ENCODE results near the gene PIBF1. TPM values are rescaled to one million over a fixed set of nuclear protein-coding genes. Genes with fewer than 3 reads are reported as not detected.
"Not testable (repeated sequence)": the region's sequence is repeated elsewhere in the genome, so short reads cannot be mapped to it uniquely, and the experiment has no call there.

Gene PIBF1
- total RNA-seq, 2 experiments from 2014 or later = 20.0 to 20.9 TPM

- no peaks in the 10 kb centered on the region for H3K4me1 Mint-ChIP-seq
Observed at GRCh38 chr13:73045031-73045430, 263.1 kb downstream of the PIBF1 start.

GRCh38 chr13:73048615-73049014, 266.7 kb downstream of the PIBF1 start:
- not testable (repeated sequence) for DNase-seq, H3K27ac Mint-ChIP-seq, H3K27me3 Mint-ChIP-seq, H3K4me3 Mint-ChIP-seq, H3K4me1 Mint-ChIP-seq, H3K9me3 Mint-ChIP-seq, H3K36me3 Mint-ChIP-seq

More at GRCh38 chr13:73045031-73045430, 263.1 kb downstream of the PIBF1 start:
- DNase-seq = no peak
- Mint-ChIP-seq H3K4me3 (no peak overlapping the region), H3K36me3 (no peaks in the 10 kb centered on the region), H3K9me3 (no peaks in the 10 kb centered on the region), H3K27me3 (no peaks in the 10 kb centered on the region), H3K27ac (no peak overlapping the region)

- Mint-ChIP-seq H3K4me1 (peaks cover 4% of the 10 kb centered on the region), H3K36me3 (no peaks in the 10 kb centered on the region), H3K27me3 (peaks cover 47% of the 10 kb centered on the region), H3K9me3 (no peaks in the 10 kb centered on the region), H3K4me3 (no peak overlapping the region), H3K27ac (no peak overlapping the region)
- no peak for DNase-seq
Observed at GRCh38 chr13:73054712-73055111, 272.8 kb downstream of the PIBF1 start.

DNA sequence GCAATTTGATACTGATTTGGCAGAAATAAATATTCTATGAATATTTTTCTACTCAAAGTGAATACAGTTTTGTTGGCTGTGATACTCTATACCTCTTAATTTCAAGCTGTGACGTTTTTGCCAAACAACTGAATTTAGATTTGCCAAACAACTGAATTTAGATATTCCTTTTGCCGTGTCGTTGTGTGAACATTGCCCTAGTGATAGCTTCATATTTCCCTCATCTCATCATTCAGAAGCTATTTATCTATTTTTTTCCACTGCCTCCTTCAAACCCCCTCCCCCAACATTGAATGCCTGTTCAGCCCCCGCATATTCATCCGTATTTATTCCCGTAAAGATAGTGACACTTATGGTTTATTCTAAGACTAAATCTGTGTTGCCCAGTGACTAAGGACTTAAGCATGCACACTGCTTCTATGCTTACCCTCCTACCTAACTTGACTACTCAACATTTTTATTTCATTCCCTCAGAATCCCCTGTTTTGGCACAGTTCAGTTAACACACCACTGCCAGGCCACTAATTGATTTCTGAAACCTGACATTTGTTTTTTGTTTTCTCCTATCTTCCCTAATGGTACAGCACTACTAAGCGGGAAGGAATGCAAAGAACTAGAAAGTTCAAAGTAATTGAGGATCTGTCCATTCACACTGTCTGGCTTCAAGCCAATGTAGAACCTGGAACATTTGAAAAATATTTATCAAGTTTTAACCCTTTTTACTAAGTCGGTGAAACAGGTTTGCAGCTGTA, 274.1 kb downstream of the PIBF1 start:
- no peak for DNase-seq
- no peak overlapping the region for H3K27ac Mint-ChIP-seq

DNA sequence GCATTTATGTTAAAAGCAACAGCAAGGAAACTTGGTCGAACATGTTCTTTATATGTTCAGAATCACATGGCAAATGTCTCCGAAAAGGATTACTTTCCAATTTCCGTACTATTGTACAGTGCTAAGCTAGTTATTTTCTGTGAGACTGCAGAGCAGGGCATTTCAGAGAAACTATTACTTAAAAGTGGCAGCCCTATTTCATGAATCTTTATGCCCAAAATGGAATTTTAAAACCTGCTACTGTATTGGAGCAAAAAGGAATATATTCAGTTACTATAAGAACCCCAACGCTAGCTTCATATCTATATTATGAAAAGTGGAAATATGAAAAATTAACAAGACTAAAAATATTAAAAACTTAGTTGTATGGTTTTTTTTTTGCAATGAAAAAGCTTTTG, 274.6 kb downstream of the PIBF1 start:
- DNase-seq = no peak
- Mint-ChIP-seq H3K27me3 (peaks cover 54% of the 10 kb centered on the region), H3K36me3 (no peaks in the 10 kb centered on the region), H3K9me3 (no peaks in the 10 kb centered on the region), H3K4me3 (no peak overlapping the region), H3K27ac (no peak overlapping the region), H3K4me1 (peaks cover 13% of the 10 kb centered on the region)

More for the DNA sequence above, 274.1 kb downstream of the PIBF1 start:
- H3K9me3 Mint-ChIP-seq = no peaks in the 10 kb centered on the region
- H3K27me3 Mint-ChIP-seq = peaks cover 55% of the 10 kb centered on the region
- H3K36me3 Mint-ChIP-seq = no peaks in the 10 kb centered on the region
- H3K4me3 Mint-ChIP-seq = no peak overlapping the region
- peaks cover 13% of the 10 kb centered on the region for H3K4me1 Mint-ChIP-seq

DNA sequence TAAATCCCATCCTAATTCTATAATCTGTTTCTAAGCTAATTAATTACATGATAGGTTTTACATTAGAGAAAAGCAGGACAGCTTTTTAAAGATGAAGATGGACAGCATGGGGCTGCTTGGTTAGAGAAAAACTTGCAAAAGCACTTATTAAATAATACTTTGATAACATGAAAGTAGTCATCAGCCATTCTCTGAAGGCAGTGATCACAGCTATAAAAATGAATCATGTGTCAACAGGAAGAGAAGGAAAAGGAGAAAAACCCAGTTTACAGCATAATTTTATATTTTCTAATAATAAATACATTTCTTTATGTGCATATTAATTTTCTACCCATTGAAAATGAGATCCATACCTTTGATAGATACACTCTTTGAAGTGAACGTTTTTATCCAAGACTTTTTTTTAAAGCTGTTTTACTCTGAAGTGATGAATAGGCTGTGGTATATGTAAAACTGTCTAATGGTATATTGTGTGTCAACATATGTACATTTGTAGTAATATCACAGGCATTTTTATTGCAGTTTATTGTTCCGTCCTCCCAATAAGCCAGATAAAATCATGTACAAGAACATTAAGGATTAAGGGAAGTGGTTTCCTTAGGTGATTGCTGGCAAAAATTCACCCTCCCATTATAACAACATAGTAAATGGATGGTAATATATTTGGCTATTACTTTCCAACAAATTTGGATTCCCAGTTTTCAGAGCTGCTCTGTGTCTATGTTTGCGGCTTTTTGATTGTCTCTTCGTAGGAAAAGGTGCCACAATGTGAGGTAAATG, 275.5 kb downstream of the PIBF1 start:
- DNase-seq = no peak
- Mint-ChIP-seq H3K4me1 (peaks cover 13% of the 10 kb centered on the region), H3K36me3 (peaks cover 2% of the 10 kb centered on the region), H3K27ac (no peak overlapping the region), H3K4me3 (no peak overlapping the region), H3K9me3 (no peaks in the 10 kb centered on the region), H3K27me3 (peaks cover 54% of the 10 kb centered on the region)

- Mint-ChIP-seq H3K27me3 (peaks cover 54% of the 10 kb centered on the region), H3K4me1 (peaks cover 13% of the 10 kb centered on the region), H3K36me3 (peaks cover 2% of the 10 kb centered on the region), H3K4me3 (peak overlapping the region; percentile 76), H3K27ac (no peak overlapping the region), H3K9me3 (no peaks in the 10 kb centered on the region)
- no peak for DNase-seq
Observed at GRCh38 chr13:73058064-73058313, 276.1 kb downstream of the PIBF1 start.

DNA sequence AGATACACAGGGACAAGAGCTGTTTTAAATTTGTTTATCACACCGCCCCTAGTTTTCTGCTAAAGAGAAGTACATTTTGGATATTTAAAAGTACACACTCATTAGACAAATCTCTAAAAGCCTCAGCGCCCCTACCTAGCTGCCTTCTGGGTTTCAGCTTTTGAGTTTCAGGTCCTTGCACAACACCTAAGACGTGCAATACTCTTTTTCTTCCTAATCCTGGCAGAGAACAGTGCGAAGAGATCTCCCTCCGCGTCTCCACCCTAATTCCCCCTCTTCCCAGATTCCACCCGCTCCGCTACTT, 276.5 kb downstream of the PIBF1 start:
- peak overlapping the region; percentile 76 for H3K4me3 Mint-ChIP-seq
- no peak for DNase-seq
- peaks cover 54% of the 10 kb centered on the region for H3K27me3 Mint-ChIP-seq
- H3K27ac Mint-ChIP-seq = no peak overlapping the region
- H3K9me3 Mint-ChIP-seq = no peaks in the 10 kb centered on the region
- peaks cover 2% of the 10 kb centered on the region for H3K36me3 Mint-ChIP-seq
- H3K4me1 Mint-ChIP-seq = peaks cover 13% of the 10 kb centered on the region

GRCh38 chr13:73058736-73059459, 277.0 kb downstream of the PIBF1 start, which contains the start of gene KLF5:
KLF5 (plus strand) TSS chr13:73059005; CDS start chr13:73059328, 323 bp downstream.
- H3K27ac Mint-ChIP-seq = peak within 1 kb of the TSS; percentile 80

GRCh38 chr13:73059460-73060250, 277.7 kb downstream of the PIBF1 start:
- Mint-ChIP-seq H3K4me1 (peaks cover 13% of the 10 kb centered on the region), H3K27ac (no peak overlapping the region), H3K27me3 (peaks cover 52% of the 10 kb centered on the region), H3K9me3 (no peaks in the 10 kb centered on the region), H3K36me3 (peaks cover 2% of the 10 kb centered on the region), H3K4me3 (peak overlapping the region; percentile 75)
- peak; percentile 59 for DNase-seq

More at GRCh38 chr13:73058736-73059459, 277.0 kb downstream of the PIBF1 start, which contains the start of gene KLF5:
- peak; percentile 97 for DNase-seq
- Mint-ChIP-seq H3K9me3 (no peaks in the 10 kb centered on the region), H3K4me3 (peak within 1 kb of the TSS; percentile 76), H3K36me3 (peaks cover 2% of the 10 kb centered on the region), H3K4me1 (peaks cover 13% of the 10 kb centered on the region), H3K27me3 (peaks cover 54% of the 10 kb centered on the region)

DNA sequence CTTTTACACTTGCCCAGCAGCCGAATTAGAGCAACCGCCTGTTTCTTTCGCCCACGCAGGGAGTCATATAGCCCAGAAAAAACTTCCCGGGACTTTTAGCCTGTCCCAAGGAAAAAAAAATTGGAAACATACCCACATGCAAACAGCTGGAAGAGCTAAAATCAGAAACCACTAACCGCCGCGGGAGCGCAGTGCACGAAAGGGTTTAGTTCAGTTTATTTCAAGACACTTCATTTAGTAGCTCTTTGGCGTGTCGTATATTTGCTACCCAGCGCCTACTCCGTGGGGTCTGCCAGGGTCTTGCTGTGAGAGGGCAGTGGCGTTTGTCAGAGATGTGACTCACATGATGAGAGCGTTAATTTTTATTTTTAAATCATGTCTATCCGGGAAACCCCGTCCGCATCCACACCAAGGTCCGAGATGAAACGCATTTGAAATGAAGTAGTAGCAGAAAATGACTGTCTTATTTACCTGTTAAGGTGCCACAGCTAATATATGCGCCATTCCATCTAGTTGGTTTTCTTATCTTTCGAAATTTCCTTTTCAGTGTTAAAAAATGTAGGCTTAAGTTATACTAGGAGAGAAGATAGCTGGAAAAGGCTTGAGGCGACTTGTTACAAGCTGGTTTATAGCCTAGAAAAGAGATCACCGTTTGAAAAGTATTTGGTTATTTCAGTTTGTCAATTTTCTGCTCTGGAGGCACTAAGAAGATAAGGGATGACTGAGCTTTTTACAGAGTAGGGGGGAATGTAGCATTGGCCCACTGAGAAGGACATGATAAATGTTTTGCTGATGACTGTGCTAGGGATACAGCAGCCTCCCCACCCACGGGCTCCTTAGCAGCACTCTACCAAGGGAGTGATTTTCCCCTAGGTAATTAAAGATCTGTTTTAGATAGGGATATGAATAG, 278.6 kb downstream of the PIBF1 start:
- peak overlapping the region; percentile 75 for H3K4me3 Mint-ChIP-seq
- DNase-seq = no peak
- peaks cover 13% of the 10 kb centered on the region for H3K4me1 Mint-ChIP-seq
- no peaks in the 10 kb centered on the region for H3K9me3 Mint-ChIP-seq
- H3K27me3 Mint-ChIP-seq = peaks cover 44% of the 10 kb centered on the region
- H3K27ac Mint-ChIP-seq = no peak overlapping the region
- H3K36me3 Mint-ChIP-seq = peaks cover 2% of the 10 kb centered on the region

- DNase-seq = no peak
- Mint-ChIP-seq H3K4me1 (peaks cover 13% of the 10 kb centered on the region), H3K27ac (no peak overlapping the region), H3K27me3 (peaks cover 34% of the 10 kb centered on the region), H3K36me3 (peaks cover 2% of the 10 kb centered on the region), H3K4me3 (no peak overlapping the region), H3K9me3 (no peaks in the 10 kb centered on the region)
Observed at GRCh38 chr13:73061473-73061872, 279.5 kb downstream of the PIBF1 start.

GRCh38 chr13:73061876-73062275, 279.9 kb downstream of the PIBF1 start:
- Mint-ChIP-seq H3K36me3 (peaks cover 2% of the 10 kb centered on the region), H3K4me3 (no peak overlapping the region), H3K27ac (no peak overlapping the region), H3K9me3 (no peaks in the 10 kb centered on the region), H3K4me1 (peaks cover 13% of the 10 kb centered on the region), H3K27me3 (peaks cover 32% of the 10 kb centered on the region)
- DNase-seq = no peak

- H3K27me3 Mint-ChIP-seq = peaks cover 26% of the 10 kb centered on the region
- peaks cover 2% of the 10 kb centered on the region for H3K36me3 Mint-ChIP-seq
- H3K9me3 Mint-ChIP-seq = no peaks in the 10 kb centered on the region
- H3K4me1 Mint-ChIP-seq = peaks cover 13% of the 10 kb centered on the region
- DNase-seq = no peak
- no peak overlapping the region for H3K27ac Mint-ChIP-seq
- no peak overlapping the region for H3K4me3 Mint-ChIP-seq
Observed at GRCh38 chr13:73062468-73062867, 280.5 kb downstream of the PIBF1 start.

Data from activated naive CD8-positive, alpha-beta T cell treated with anti-CD3 and anti-CD28 coated beads for 36 hours (primary cell).